ENCODE measurements around the gene CYGB. TPM values are rescaled to one million over a fixed set of nuclear protein-coding genes. Genes with fewer than 3 reads are reported as not detected.
"Not testable (repeated sequence)": the region's sequence is repeated elsewhere in the genome, so short reads cannot be mapped to it uniquely, and the experiment has no call there.

The CYGB gene
- total and polyA plus RNA-seq, 5 donors from 2014 or later: not detected

DNA sequence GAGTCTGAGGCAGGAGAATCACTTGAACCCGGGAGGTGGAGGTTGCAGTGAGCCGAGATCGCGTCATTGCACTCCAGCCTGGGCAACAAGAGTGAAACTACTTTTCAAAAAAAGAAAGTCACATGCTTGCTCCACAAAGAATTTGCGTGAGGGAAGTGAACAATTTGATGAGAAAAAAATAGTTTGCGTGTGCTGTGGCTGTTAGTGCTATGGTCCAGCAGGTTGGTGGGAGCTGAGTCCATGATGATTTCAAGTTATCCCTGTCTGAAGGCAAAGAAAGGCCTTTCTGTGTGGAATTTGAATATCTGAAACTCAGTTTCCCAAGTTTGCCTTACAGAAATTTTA, 23.3 kb upstream of the CYGB start:
- DNase-seq: no peak
- Histone ChIP-seq H3K27ac (ENCODE audit: insufficient read depth, low read length, poor library complexity, severe bottlenecking) (peak overlapping the region; percentile 45), H3K4me1 (ENCODE audit: control insufficient read depth, insufficient read depth, low read length, poor library complexity, severe bottlenecking) (peaks cover 55% of the 10 kb centered on the region)

DNA sequence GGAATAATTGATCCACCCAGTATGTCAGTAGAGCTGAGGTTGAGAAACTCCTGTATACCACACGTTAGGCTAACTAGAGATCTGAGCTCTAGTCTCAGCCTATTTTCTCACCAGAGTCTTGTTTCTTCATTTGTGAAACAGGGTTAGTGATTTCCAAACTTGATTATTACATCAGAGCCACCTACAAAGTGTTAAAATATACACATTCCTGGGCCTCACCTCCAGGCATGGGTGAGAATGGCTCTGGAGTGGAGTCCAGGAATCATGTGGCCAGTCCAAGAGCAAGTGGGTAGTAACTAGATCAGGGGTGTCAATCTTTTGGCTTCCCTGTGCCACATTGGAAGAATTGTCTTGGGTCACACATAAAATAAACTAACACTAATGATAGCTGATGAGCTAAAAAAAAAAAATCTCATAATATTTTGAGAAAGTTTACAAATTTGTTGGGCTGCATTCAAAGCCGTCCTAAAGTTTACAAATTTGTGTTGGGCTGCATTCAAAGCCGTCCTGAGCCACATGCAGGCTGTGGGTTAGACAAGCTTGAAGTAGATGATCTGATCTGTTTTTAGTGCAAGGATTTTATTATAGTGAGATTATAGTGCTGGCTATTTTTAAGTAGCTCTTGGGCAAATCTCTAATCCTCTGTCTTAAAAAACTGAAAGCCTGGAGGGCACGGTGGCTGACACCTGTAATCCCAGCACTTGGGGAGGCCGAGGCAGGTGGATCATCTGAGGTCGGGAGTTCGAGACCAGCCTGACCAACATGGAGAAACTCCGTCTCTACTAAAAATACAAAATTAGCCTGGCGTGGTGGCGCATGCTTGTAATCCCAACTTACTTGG, 22.7 kb upstream of the CYGB start:
- H3K36me3 ChIP-seq (ENCODE audit: control insufficient read depth, insufficient read depth, low read length): peaks cover 29% of the 10 kb centered on the region
- H3K27ac Mint-ChIP-seq: peak overlapping the region in 2 of 3 donors; percentile 26 to 83
- no peak for ATAC-seq (ENCODE audit: low read depth in 2 of 2)
- no peak overlapping the region for H3K27ac ChIP-seq (ENCODE audit: insufficient read depth, low read length, poor library complexity, severe bottlenecking)
- peaks cover 0 to 2% (median 0%) of the 10 kb centered on the region in 7 donors for H3K9me3 Mint-ChIP-seq
- no peak for DNase-seq
- peak overlapping the region; percentile 42 for H3K4me3 ChIP-seq (ENCODE audit: low read depth, low read length)
- H3K27me3 ChIP-seq (ENCODE audit: control insufficient read depth, insufficient read depth, low read length): no peaks in the 10 kb centered on the region
- peaks cover 55% of the 10 kb centered on the region for H3K4me1 ChIP-seq (ENCODE audit: control insufficient read depth, insufficient read depth, low read length, poor library complexity, severe bottlenecking)
- H3K4me1 Mint-ChIP-seq: peaks cover 23 to 68% (median 44%) of the 10 kb centered on the region in 4 donors
- no peaks in the 10 kb centered on the region for H3K27me3 Mint-ChIP-seq
- H3K4me3 Mint-ChIP-seq: peak overlapping the region in 3 of 4 donors; percentile 26 to 70 (median 68)
- H3K9me3 ChIP-seq (ENCODE audit: control insufficient read depth in 2 of 2, low read length in 2 of 2): no peaks in the 10 kb centered on the region
- peaks cover 19% of the 10 kb centered on the region for H3K36me3 Mint-ChIP-seq

More for the DNA sequence above, 23.3 kb upstream of the CYGB start:
- Histone ChIP-seq H3K36me3 (ENCODE audit: control insufficient read depth, insufficient read depth, low read length) (peaks cover 35% of the 10 kb centered on the region), H3K9me3 (ENCODE audit: control insufficient read depth in 2 of 2, low read length in 2 of 2) (no peaks in the 10 kb centered on the region), H3K27me3 (ENCODE audit: control insufficient read depth, insufficient read depth, low read length) (no peaks in the 10 kb centered on the region), H3K4me3 (ENCODE audit: low read depth, low read length) (peak overlapping the region; percentile 42)
- Mint-ChIP-seq H3K27me3 (no peaks in the 10 kb centered on the region), H3K9me3 (peaks cover 0 to 2% (median 0%) of the 10 kb centered on the region in 7 donors), H3K4me3 (peak overlapping the region in 2 of 4 donors; percentile 68 to 70), H3K36me3 (peaks cover 25% of the 10 kb centered on the region), H3K4me1 (peaks cover 23 to 65% (median 41%) of the 10 kb centered on the region in 4 donors), H3K27ac (peak overlapping the region in 2 of 3 donors; percentile 46 to 77)
- no peak for ATAC-seq (ENCODE audit: low read depth in 2 of 2)

DNA sequence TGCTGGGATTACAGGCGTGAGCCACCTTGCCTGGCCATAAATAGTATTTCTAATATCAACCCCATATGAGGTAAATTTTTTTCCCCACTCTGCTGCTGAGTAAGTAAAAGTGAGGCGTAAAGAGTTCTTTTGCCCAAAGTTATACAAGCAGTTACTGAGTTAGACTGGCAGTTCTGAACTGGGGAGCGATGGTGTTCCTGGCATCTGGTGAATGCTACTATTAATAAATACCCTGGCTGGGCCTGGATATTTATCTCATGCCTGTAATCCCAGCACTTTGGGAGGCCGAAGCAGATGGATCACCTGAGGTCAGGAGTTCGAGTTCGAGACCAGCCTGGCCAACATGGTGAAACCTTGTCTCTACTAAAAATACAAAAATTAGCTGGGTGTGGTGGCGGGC, 22.0 kb upstream of the CYGB start:
- peak overlapping the region; percentile 82 for H3K4me3 ChIP-seq (ENCODE audit: low read depth, low read length)

DNA sequence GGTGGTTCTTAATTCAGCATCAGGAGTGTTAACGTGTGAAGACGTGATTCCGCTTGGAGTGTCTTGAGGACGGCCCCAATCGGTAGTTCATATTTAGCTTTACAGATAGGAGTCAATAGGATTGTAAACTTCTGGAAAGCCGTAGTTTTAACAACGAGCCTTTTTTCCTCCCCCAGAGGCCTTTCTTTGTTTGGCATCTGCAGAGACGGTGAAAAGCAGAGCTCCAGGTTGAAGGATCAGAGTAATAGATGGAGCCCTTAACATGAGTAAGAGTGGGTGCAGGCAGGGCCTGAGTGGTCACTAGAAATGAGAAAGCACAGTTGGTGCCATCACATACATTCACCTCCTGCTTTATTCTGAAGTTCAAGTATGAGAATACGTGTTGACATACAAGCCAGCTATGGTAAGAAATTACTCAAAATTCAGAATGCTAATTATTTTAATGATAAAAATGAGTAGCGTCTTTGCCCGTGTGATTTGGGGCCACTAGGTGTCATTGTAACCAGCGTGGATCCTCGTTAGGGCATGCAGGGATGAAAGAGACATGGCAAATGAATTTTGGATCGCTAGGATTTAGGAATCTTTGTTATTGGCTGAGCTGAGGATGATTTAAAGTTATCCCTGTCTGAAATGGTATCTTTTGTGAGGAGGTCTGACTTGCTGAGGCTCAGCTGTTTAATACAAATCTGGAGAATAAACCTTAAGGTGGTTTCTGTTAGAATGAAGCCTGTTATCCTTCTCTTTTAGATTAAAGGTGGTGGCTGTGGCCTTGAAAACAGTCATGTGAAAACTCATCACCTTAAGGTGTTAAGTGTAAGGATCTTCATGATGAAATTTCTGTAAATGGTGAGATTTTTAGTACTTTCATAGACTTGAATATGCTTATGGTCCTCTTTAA, 20.9 kb upstream of the CYGB start:
- H3K4me3 Mint-ChIP-seq: peak overlapping the region; percentile 97 to 98 (median 98)
- H3K9me3 ChIP-seq (ENCODE audit: control insufficient read depth in 2 of 2, low read length in 2 of 2): no peaks in the 10 kb centered on the region
- H3K4me1 Mint-ChIP-seq: peaks cover 23 to 73% (median 46%) of the 10 kb centered on the region in 4 donors
- peak in 1 of 3 donors; percentile 51 for DNase-seq
- ATAC-seq (ENCODE audit: low read depth in 2 of 2): no peak
- no peaks in the 10 kb centered on the region for H3K27me3 ChIP-seq (ENCODE audit: control insufficient read depth, insufficient read depth, low read length)
- no peaks in the 10 kb centered on the region for H3K27me3 Mint-ChIP-seq
- H3K27ac Mint-ChIP-seq: peak overlapping the region; percentile 98 to 100 (median 99)
- H3K27ac ChIP-seq (ENCODE audit: insufficient read depth, low read length, poor library complexity, severe bottlenecking): peak overlapping the region; percentile 95
- peaks cover 0 to 2% (median 0%) of the 10 kb centered on the region in 7 donors for H3K9me3 Mint-ChIP-seq
- H3K36me3 ChIP-seq (ENCODE audit: control insufficient read depth, insufficient read depth, low read length): peaks cover 18% of the 10 kb centered on the region
- peaks cover 15% of the 10 kb centered on the region for H3K36me3 Mint-ChIP-seq
- H3K4me3 ChIP-seq (ENCODE audit: low read depth, low read length): peak overlapping the region; percentile 82
- H3K4me1 ChIP-seq (ENCODE audit: control insufficient read depth, insufficient read depth, low read length, poor library complexity, severe bottlenecking): peaks cover 55% of the 10 kb centered on the region

More for the DNA sequence above, 22.0 kb upstream of the CYGB start:
- H3K4me1 Mint-ChIP-seq: peaks cover 23 to 73% (median 46%) of the 10 kb centered on the region in 4 donors
- DNase-seq; H3K9me3 ChIP-seq (ENCODE audit: control insufficient read depth in 2 of 2, low read length in 2 of 2); ATAC-seq (ENCODE audit: low read depth in 2 of 2); H3K27ac ChIP-seq (ENCODE audit: insufficient read depth, low read length, poor library complexity, severe bottlenecking); H3K9me3 Mint-ChIP-seq; H3K27me3 Mint-ChIP-seq; H3K27me3 ChIP-seq (ENCODE audit: control insufficient read depth, insufficient read depth, low read length): not testable (repeated sequence)
- Histone ChIP-seq H3K4me1 (ENCODE audit: control insufficient read depth, insufficient read depth, low read length, poor library complexity, severe bottlenecking) (peaks cover 55% of the 10 kb centered on the region), H3K36me3 (ENCODE audit: control insufficient read depth, insufficient read depth, low read length) (peaks cover 21% of the 10 kb centered on the region)
- H3K27ac Mint-ChIP-seq: peak overlapping the region in 1 of 3 donors; percentile 100
- H3K36me3 Mint-ChIP-seq: peaks cover 16% of the 10 kb centered on the region
- H3K4me3 Mint-ChIP-seq: peak overlapping the region; percentile 32 to 98 (median 98)

DNA sequence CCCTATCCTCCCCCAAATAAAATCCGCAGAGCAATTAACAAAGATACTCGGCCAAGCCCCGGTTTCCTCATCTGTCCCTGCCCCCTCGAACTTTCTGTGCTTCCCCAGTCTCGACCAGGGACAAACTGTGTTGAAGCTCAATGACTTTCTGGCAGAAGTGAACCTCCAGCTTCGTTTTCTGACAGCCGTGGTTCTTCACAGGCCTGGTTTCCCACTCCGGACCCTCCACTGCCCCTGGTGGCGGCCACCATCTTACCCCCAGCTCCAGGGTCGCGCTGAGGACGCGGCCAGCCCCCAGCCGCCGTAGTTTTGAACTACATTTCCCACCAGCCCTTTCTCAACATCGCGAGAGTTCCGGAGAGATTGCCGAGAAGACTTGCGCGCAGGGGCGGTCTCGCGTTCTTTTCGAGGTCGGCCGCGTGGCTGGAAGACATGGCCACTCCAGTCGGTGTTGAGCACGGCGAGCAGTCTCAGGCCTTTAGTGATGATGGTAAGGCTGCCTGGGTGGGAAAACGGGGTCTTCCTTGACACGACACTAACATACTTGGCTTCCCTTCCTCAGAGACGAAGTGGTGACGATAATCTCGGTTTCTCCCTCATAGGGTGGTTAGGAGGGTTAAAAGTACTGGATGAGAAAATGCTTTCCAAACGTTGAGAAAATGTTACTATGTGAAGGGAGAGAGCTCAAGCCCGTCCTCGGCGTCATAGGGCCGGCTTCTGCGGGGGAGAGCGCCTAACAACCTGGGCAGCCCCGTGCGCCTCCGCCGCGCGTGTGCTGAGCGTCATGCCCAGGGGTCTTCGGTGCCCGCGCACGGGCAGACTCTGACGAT, 20.1 kb upstream of the CYGB start:
- peak overlapping the region; percentile 82 for H3K4me3 ChIP-seq (ENCODE audit: low read depth, low read length)
- H3K36me3 Mint-ChIP-seq: peaks cover 9% of the 10 kb centered on the region
- DNase-seq (peak; percentile 91 to 97 (median 94)), ATAC-seq (ENCODE audit: low read depth in 2 of 2) (peak; percentile 89 to 92)
- H3K4me1 ChIP-seq (ENCODE audit: control insufficient read depth, insufficient read depth, low read length, poor library complexity, severe bottlenecking): peaks cover 55% of the 10 kb centered on the region
- H3K9me3 Mint-ChIP-seq: peaks cover 0 to 2% (median 0%) of the 10 kb centered on the region in 7 donors
- H3K27ac Mint-ChIP-seq: peak overlapping the region; percentile 98 to 100 (median 99)
- H3K27me3 ChIP-seq (ENCODE audit: control insufficient read depth, insufficient read depth, low read length): no peaks in the 10 kb centered on the region
- peak overlapping the region; percentile 97 to 98 (median 98) for H3K4me3 Mint-ChIP-seq
- H3K9me3 ChIP-seq (ENCODE audit: control insufficient read depth in 2 of 2, low read length in 2 of 2): no peaks in the 10 kb centered on the region
- H3K27me3 Mint-ChIP-seq: no peaks in the 10 kb centered on the region
- peaks cover 11% of the 10 kb centered on the region for H3K36me3 ChIP-seq (ENCODE audit: control insufficient read depth, insufficient read depth, low read length)
- peaks cover 23 to 66% (median 40%) of the 10 kb centered on the region in 4 donors for H3K4me1 Mint-ChIP-seq
- H3K27ac ChIP-seq (ENCODE audit: insufficient read depth, low read length, poor library complexity, severe bottlenecking): peak overlapping the region; percentile 95

DNA sequence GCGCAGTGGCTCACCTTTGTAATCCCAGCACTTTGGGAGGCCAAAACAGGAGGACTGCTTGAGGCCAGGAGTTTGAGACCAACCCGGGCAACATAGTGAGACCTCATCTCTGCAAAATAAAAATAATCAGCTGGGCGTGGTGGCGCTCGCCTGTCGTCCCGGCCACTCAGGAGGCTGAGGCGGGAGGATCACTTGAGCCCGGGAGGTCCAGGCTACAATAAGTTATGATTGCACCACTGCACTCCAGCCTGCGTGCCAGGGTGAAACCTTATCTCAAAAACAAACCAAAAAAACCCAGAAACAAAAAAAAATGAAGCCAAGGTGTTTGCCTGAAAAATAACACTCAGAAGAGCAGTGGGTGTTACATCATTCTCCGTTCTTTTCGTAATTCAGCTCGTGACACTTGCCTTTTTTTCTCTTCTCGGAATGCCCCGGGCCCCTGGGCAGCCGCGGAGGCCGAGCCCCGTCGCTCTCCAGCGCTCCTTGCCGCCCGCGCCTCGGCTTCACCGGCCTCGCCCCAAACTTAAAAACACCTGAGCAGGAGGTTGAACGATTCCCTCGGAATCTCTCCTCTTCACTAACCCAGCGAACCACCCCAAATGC, 19.4 kb upstream of the CYGB start:
- Mint-ChIP-seq H3K4me1 (peaks cover 22 to 63% (median 38%) of the 10 kb centered on the region in 4 donors), H3K27me3 (no peaks in the 10 kb centered on the region), H3K36me3 (peaks cover 7% of the 10 kb centered on the region), H3K4me3 (peak overlapping the region; percentile 97 to 98 (median 98)), H3K27ac (peak overlapping the region; percentile 98 to 100 (median 99)), H3K9me3 (peaks cover 0 to 2% (median 0%) of the 10 kb centered on the region in 7 donors)
- Histone ChIP-seq H3K4me1 (ENCODE audit: control insufficient read depth, insufficient read depth, low read length, poor library complexity, severe bottlenecking) (peaks cover 52% of the 10 kb centered on the region), H3K4me3 (ENCODE audit: low read depth, low read length) (peak overlapping the region; percentile 82), H3K9me3 (ENCODE audit: control insufficient read depth in 2 of 2, low read length in 2 of 2) (no peaks in the 10 kb centered on the region), H3K36me3 (ENCODE audit: control insufficient read depth, insufficient read depth, low read length) (peaks cover 8% of the 10 kb centered on the region), H3K27me3 (ENCODE audit: control insufficient read depth, insufficient read depth, low read length) (no peaks in the 10 kb centered on the region), H3K27ac (ENCODE audit: insufficient read depth, low read length, poor library complexity, severe bottlenecking) (peak overlapping the region; percentile 95)
- DNase-seq (peak in 2 of 3 donors; percentile 43 to 44), ATAC-seq (ENCODE audit: low read depth in 2 of 2) (peak; percentile 7 to 13)

All from CD4-positive, CD25-positive, alpha-beta regulatory T cell (primary cell).